HepG2 (cell line): Measurements from ENCODE around the gene GFPT2. TPM values are rescaled to one million over a fixed set of nuclear protein-coding genes. Genes with fewer than 3 reads are reported as not detected.
A peak's percentile ranks its signal among the peaks of the same experiment; 100 is the strongest.

Experiments
- CREM ChIP-seq, 2 experiments: sonication (generic) in 1 of 2; formaldehyde crosslinking in 1 of 2; IDR thresholded peaks; 2 replicates each; pipeline versions ENCODE4 v1.4.0 to v1.6.1; 2016 to 2020; ENCODE audit warnings: antibody characterized with exemption in 1 of 2, mild to moderate bottlenecking in 1 of 2, missing genetic modification reagents in 1 of 2
- FOXJ3 ChIP-seq: sonication (generic); formaldehyde crosslinking; IDR thresholded peaks from 2 replicates; pipeline ENCODE4 v1.4.0; 2020; ENCODE audit warnings: missing genetic modification reagents, mild to moderate bottlenecking, borderline replicate concordance
- GATAD1 ChIP-seq: IDR thresholded peaks from 2 replicates; pipeline ENCODE4 v1.6.1; 2016; ENCODE audit warnings: missing genetic modification reagents, missing compliant biosample characterization
- HES4 ChIP-seq: sonication (generic); formaldehyde crosslinking; IDR thresholded peaks from 2 replicates; pipeline ENCODE4 v1.9.0; 2021; ENCODE audit warnings: mild to moderate bottlenecking, missing genetic modification reagents, borderline replicate concordance
- JDP2 ChIP-seq: sonication (generic); formaldehyde crosslinking; IDR thresholded peaks from 2 replicates; pipeline ENCODE4 v1.8.1; 2022; ENCODE audit warnings: missing genetic modification reagents, borderline replicate concordance
- KDM2A ChIP-seq: sonication (generic); formaldehyde crosslinking; IDR thresholded peaks from 2 replicates; pipeline ENCODE4 v1.4.0; 2020; ENCODE audit warnings: low read depth, missing genetic modification reagents, borderline replicate concordance
- KLF13 ChIP-seq: sonication (generic); formaldehyde crosslinking; IDR thresholded peaks from 2 replicates; pipeline ENCODE4 v1.4.0; 2020; ENCODE audit warnings: mild to moderate bottlenecking, missing genetic modification reagents
- NFYB ChIP-seq: sonication (generic); formaldehyde crosslinking; IDR thresholded peaks from 2 replicates; pipeline ENCODE4 v1.4.0; 2020; ENCODE audit warnings: missing genetic modification reagents
- NR2C2 ChIP-seq: sonication (generic); formaldehyde crosslinking; IDR thresholded peaks from 2 replicates; pipeline ENCODE4 v1.4.0; 2020; ENCODE audit warnings: missing genetic modification reagents, mild to moderate bottlenecking, moderate library complexity, borderline replicate concordance
- PCBP1 ChIP-seq: fragments of 200-400 bp; formaldehyde crosslinking; IDR thresholded peaks from 2 replicates; pipeline ENCODE4 v1.6.1; 2017; ENCODE audit warnings: mild to moderate bottlenecking, low read depth, low read length, borderline replicate concordance
- TAF1 ChIP-seq: sonication (generic); formaldehyde crosslinking; IDR thresholded peaks from 2 replicates; pipeline ENCODE4 v1.4.0; 2020; ENCODE audit warnings: missing genetic modification reagents
- ZFP41 ChIP-seq: sonication (generic); formaldehyde crosslinking; IDR thresholded peaks from 2 replicates; pipeline ENCODE4 v1.4.0; 2020; ENCODE audit warnings: mild to moderate bottlenecking, missing genetic modification reagents, borderline replicate concordance
- ZNF296 ChIP-seq: sonication (generic); formaldehyde crosslinking; conservative IDR thresholded peaks from 2 replicates; pipeline ENCODE4 v1.5.0; 2020; ENCODE audit warnings: mild to moderate bottlenecking, missing genetic modification reagents
- ZNF547 ChIP-seq: sonication (generic); formaldehyde crosslinking; IDR thresholded peaks from 2 replicates; pipeline ENCODE4 v1.5.1; 2020; ENCODE audit warnings: mild to moderate bottlenecking, missing genetic modification reagents
- ZNF616 ChIP-seq: sonication (generic); formaldehyde crosslinking; IDR thresholded peaks from 2 replicates; pipeline ENCODE4 v1.5.0; 2020; ENCODE audit warnings: low read depth, mild to moderate bottlenecking, missing genetic modification reagents
- ZSCAN12 ChIP-seq: sonication (generic); formaldehyde crosslinking; IDR thresholded peaks from 2 replicates; pipeline ENCODE4 v1.9.0; 2021; ENCODE audit warnings: mild to moderate bottlenecking, missing genetic modification reagents
- polyA plus RNA-seq, 8 experiments: library from polyadenylated mRNA; depleted of rRNA in 3 of 8; stranded (reverse) in 7 of 8; unstranded in 1 of 8; fragments of >200 nt; fragmentation: Illumina TruSeq in 4 of 8; extraction: Trizol in 4 of 8; gene quantifications; 2 replicates each; pipeline versions ENCODE4 v1.2.1 to v1.2.3, GENCODE V29; 2011 to 2016; ENCODE audit warnings: low read depth in 4 of 8, missing spikeins in 1 of 8, mixed read lengths in 1 of 8; ENCODE audit not compliant: insufficient read depth in 1 of 8
- total RNA-seq, 5 experiments: library from RNA; depleted of rRNA; stranded (reverse); fragments of >200 nt; fragmentation: Illumina TruSeq; extraction: Trizol; gene quantifications; 2 replicates each; pipeline ENCODE4 v1.2.3, GENCODE V29; 2016; ENCODE audit warnings: low read depth in 1 of 5
- TF ChIP-seq, protein P1 (sequence below): sonication (generic); formaldehyde crosslinking; IDR thresholded peaks from 2 replicates; pipeline ENCODE4 v1.9.0; 2021; ENCODE audit warnings: mild to moderate bottlenecking, missing genetic modification reagents
- TF ChIP-seq, protein P2 (sequence below): sonication (generic); formaldehyde crosslinking; IDR thresholded peaks from 2 replicates; pipeline ENCODE4 v1.9.0; 2022; ENCODE audit warnings: missing genetic modification reagents, mild to moderate bottlenecking, borderline replicate concordance
- TF ChIP-seq, protein P3 (sequence below): sonication (generic); formaldehyde crosslinking; IDR thresholded peaks from 2 replicates; pipeline ENCODE4 v1.9.0; 2022; ENCODE audit warnings: low read depth, missing genetic modification reagents

Gene GFPT2
- total and polyA plus RNA-seq, 2 of the 13 experiments (the other 11 are each of a cell fraction or from before 2014, with no cell fraction given): 0.18 TPM

DNA sequence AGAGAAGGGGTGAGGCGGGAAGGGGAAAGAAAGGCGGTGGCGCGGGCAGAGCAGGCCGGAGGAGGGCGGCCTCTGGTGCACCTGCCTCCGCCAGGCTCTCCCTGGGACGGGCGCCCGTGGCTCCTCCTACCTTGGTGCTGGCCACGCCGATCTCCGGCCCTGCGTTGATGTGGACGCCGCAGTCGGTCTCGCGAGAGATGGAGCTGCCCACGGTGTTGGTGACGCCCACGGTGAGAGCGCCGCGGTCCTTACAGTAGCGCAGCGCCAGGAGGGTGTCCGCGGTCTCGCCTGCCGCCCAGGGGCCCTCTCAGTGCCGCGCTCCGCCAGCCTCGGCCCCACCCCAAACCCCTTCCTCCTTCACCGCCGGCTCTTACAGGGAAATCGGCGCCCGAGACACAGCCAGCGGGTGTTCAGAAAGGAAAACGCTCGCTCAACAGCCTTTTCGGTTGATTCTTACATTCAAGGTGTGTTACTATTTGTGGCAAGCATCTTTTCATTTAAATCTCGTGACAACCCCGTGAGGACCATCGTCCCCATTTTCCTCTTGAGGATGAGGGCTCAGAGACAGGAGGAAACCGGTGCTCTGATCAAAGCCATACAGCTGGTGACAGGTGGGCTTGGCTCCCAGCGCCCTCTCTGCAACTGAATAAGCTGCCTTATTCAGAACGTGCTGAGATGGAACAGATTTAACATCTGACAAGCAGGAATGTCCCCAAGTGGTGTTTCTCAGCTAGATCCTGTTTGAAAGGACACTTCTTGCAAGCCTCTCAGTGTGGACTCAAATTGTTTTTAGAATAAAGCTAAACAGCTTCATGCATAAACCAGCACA lies 39.2 kb downstream of the GFPT2 start (continued):
- TF ChIP-seq, protein P1, sequence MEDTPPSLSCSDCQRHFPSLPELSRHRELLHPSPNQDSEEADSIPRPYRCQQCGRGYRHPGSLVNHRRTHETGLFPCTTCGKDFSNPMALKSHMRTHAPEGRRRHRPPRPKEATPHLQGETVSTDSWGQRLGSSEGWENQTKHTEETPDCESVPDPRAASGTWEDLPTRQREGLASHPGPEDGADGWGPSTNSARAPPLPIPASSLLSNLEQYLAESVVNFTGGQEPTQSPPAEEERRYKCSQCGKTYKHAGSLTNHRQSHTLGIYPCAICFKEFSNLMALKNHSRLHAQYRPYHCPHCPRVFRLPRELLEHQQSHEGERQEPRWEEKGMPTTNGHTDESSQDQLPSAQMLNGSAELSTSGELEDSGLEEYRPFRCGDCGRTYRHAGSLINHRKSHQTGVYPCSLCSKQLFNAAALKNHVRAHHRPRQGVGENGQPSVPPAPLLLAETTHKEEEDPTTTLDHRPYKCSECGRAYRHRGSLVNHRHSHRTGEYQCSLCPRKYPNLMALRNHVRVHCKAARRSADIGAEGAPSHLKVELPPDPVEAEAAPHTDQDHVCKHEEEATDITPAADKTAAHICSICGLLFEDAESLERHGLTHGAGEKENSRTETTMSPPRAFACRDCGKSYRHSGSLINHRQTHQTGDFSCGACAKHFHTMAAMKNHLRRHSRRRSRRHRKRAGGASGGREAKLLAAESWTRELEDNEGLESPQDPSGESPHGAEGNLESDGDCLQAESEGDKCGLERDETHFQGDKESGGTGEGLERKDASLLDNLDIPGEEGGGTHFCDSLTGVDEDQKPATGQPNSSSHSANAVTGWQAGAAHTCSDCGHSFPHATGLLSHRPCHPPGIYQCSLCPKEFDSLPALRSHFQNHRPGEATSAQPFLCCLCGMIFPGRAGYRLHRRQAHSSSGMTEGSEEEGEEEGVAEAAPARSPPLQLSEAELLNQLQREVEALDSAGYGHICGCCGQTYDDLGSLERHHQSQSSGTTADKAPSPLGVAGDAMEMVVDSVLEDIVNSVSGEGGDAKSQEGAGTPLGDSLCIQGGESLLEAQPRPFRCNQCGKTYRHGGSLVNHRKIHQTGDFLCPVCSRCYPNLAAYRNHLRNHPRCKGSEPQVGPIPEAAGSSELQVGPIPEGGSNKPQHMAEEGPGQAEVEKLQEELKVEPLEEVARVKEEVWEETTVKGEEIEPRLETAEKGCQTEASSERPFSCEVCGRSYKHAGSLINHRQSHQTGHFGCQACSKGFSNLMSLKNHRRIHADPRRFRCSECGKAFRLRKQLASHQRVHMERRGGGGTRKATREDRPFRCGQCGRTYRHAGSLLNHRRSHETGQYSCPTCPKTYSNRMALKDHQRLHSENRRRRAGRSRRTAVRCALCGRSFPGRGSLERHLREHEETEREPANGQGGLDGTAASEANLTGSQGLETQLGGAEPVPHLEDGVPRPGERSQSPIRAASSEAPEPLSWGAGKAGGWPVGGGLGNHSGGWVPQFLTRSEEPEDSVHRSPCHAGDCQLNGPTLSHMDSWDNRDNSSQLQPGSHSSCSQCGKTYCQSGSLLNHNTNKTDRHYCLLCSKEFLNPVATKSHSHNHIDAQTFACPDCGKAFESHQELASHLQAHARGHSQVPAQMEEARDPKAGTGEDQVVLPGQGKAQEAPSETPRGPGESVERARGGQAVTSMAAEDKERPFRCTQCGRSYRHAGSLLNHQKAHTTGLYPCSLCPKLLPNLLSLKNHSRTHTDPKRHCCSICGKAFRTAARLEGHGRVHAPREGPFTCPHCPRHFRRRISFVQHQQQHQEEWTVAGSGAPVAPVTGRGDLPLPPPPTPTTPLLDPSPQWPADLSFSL: no peak
- peak; percentile 57; the same call in 1 of the 2 replicates for TF ChIP-seq GATAD1 (CRISPR knock-in tag)
- TF ChIP-seq NFYB (CRISPR knock-in tag): no peak
- no peak for TF ChIP-seq JDP2 (CRISPR knock-in tag)
- TF ChIP-seq ZSCAN12 (CRISPR knock-in tag): no peak
- no peak for TF ChIP-seq CREM (IDR thresholded peaks at IDR 0.05)
- TF ChIP-seq CREM (CRISPR knock-in tag; IDR thresholded peaks at IDR 0.05): no peak
- TF ChIP-seq ZNF547: no peak
- TF ChIP-seq, protein P2, sequence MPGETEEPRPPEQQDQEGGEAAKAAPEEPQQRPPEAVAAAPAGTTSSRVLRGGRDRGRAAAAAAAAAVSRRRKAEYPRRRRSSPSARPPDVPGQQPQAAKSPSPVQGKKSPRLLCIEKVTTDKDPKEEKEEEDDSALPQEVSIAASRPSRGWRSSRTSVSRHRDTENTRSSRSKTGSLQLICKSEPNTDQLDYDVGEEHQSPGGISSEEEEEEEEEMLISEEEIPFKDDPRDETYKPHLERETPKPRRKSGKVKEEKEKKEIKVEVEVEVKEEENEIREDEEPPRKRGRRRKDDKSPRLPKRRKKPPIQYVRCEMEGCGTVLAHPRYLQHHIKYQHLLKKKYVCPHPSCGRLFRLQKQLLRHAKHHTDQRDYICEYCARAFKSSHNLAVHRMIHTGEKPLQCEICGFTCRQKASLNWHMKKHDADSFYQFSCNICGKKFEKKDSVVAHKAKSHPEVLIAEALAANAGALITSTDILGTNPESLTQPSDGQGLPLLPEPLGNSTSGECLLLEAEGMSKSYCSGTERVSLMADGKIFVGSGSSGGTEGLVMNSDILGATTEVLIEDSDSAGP (CRISPR knock-in tag): peak; percentile 39; the same call in 1 of the 2 replicates
- TF ChIP-seq TAF1 (CRISPR knock-in tag): no peak
- TF ChIP-seq FOXJ3 (CRISPR knock-in tag): no peak
- no peak for TF ChIP-seq ZNF296
- no peak for TF ChIP-seq KLF13 (CRISPR knock-in tag)
- TF ChIP-seq NR2C2 (CRISPR knock-in tag): no peak
- TF ChIP-seq KDM2A (CRISPR knock-in tag): peak; percentile 45; the same call in 1 of the 2 replicates
- no peak for TF ChIP-seq HES4 (CRISPR knock-in tag)
- TF ChIP-seq, protein P3, sequence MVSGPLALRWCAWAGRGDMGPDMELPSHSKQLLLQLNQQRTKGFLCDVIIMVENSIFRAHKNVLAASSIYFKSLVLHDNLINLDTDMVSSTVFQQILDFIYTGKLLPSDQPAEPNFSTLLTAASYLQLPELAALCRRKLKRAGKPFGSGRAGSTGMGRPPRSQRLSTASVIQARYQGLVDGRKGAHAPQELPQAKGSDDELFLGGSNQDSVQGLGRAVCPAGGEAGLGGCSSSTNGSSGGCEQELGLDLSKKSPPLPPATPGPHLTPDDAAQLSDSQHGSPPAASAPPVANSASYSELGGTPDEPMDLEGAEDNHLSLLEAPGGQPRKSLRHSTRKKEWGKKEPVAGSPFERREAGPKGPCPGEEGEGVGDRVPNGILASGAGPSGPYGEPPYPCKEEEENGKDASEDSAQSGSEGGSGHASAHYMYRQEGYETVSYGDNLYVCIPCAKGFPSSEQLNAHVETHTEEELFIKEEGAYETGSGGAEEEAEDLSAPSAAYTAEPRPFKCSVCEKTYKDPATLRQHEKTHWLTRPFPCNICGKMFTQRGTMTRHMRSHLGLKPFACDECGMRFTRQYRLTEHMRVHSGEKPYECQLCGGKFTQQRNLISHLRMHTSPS (CRISPR knock-in tag): no peak
- no peak for TF ChIP-seq ZFP41 (CRISPR knock-in tag)
- TF ChIP-seq ZNF616 (CRISPR knock-in tag): no peak
- TF ChIP-seq PCBP1: 0 out of 2 replicates have a peak, but pooled peaks have one; percentile 54
